H1 (cell line): ENCODE results near the gene CDR2L. TPM values are rescaled to one million over a fixed set of nuclear protein-coding genes. Genes with fewer than 3 reads are reported as not detected.

Experiments
- CHD1 ChIP-seq: IDR thresholded peaks from 2 replicates; pipeline ENCODE4 v1.6.1; 2012; ENCODE audit warnings: low read depth, low read length, improper control_type of control experiment
- CREB1 ChIP-seq: IDR thresholded peaks from 2 replicates; pipeline ENCODE4 v1.6.1; 2012; ENCODE audit warnings: inconsistent platforms
- EGR1 ChIP-seq: IDR thresholded peaks from 2 replicates; pipeline ENCODE4 v1.6.1; 2011; ENCODE audit warnings: low read depth, low read length, borderline replicate concordance
- EP300 ChIP-seq, 2 experiments: IDR thresholded peaks; 1 replicate in 1 of 2; 2 replicates in 1 of 2; pipeline ENCODE4 v1.6.1; 2011 to 2012; ENCODE audit warnings: low read depth in 2 of 2, low read length in 2 of 2, mild to moderate bottlenecking in 2 of 2, borderline replicate concordance in 1 of 2, inconsistent platforms in 1 of 2, moderate library complexity in 1 of 2
- KDM4A ChIP-seq: IDR thresholded peaks from one replicate; pipeline ENCODE4 v1.7.1; 2012; ENCODE audit warnings: low read depth, mild to moderate bottlenecking, moderate library complexity, low read length, inconsistent platforms; ENCODE audit not compliant: severe bottlenecking
- NANOG ChIP-seq: IDR thresholded peaks from 2 replicates; pipeline ENCODE4 v1.6.1; 2011; ENCODE audit warnings: low read length, low read depth, mild to moderate bottlenecking, inconsistent platforms; ENCODE audit not compliant: insufficient read depth, poor library complexity, severe bottlenecking
- PHF8 ChIP-seq: fragments of 200-600 bp; sonication (generic); conservative IDR thresholded peaks from 2 replicates; pipeline ENCODE4 v1.7.1; 2012; ENCODE audit warnings: low read depth, mild to moderate bottlenecking, inconsistent platforms, low read length, moderate library complexity
- POLR2A ChIP-seq, 2 experiments: IDR thresholded peaks; 1 replicate in 1 of 2; 2 replicates in 1 of 2; pipeline ENCODE4 v1.6.1; 2011; ENCODE audit warnings: low read depth in 2 of 2, low read length in 2 of 2, mild to moderate bottlenecking in 2 of 2; ENCODE audit errors: control extremely low read depth in 1 of 2
- RBBP5 ChIP-seq: IDR thresholded peaks from 2 replicates; pipeline ENCODE4 v1.7.1; 2012; ENCODE audit warnings: low read depth, mild to moderate bottlenecking, inconsistent platforms, low read length, moderate library complexity, borderline replicate concordance
- RXRA ChIP-seq: IDR thresholded peaks from 2 replicates; pipeline ENCODE4 v1.6.1; 2011; ENCODE audit warnings: low read depth, mild to moderate bottlenecking, low read length, moderate library complexity; ENCODE audit not compliant: insufficient read depth
- SIX5 ChIP-seq: IDR thresholded peaks from 2 replicates; pipeline ENCODE4 v1.6.1; 2011; ENCODE audit warnings: mild to moderate bottlenecking, low read depth, low read length
- SP2 ChIP-seq: IDR thresholded peaks from 2 replicates; pipeline ENCODE4 v1.6.1; 2012; ENCODE audit warnings: mild to moderate bottlenecking, low read length, inconsistent platforms
- SP4 ChIP-seq: IDR thresholded peaks from 2 replicates; pipeline ENCODE4 v1.6.1; 2012; ENCODE audit warnings: low read length, inconsistent platforms
- SUZ12 ChIP-seq: fragments of 200-600 bp; sonication (generic); IDR thresholded peaks from 2 replicates; pipeline ENCODE4 v1.6.1; 2012; ENCODE audit warnings: mild to moderate bottlenecking, inconsistent platforms, low read length, moderate library complexity, mixed read lengths
- YY1 ChIP-seq: IDR thresholded peaks from 2 replicates; pipeline ENCODE4 v1.6.1; 2011; ENCODE audit warnings: low read depth, mild to moderate bottlenecking, low read length
- polyA plus RNA-seq, 7 experiments: library from polyadenylated mRNA; depleted of rRNA in 3 of 7; stranded (reverse) in 5 of 7; unstranded in 2 of 7; fragments of >200 nt in 5 of 7; fragments of 200-250 nt in 2 of 7; gene quantifications; 1 replicate in 5 of 7; 2 replicates in 1 of 7; 4 replicates in 1 of 7; pipeline versions ENCODE4 v1.2.1 to v1.2.3, GENCODE V29; 2011 to 2013; ENCODE audit warnings: missing spikeins in 2 of 7, mixed read lengths in 2 of 7
- total RNA-seq: library from RNA; stranded (reverse); fragmentation: NEBNext Ultra II Directional; extraction: Animal tissue kit (Norgen Biotek cat#: 25700); gene quantifications from 2 replicates; pipeline ENCODE4 v1.2.1, GENCODE V29; 2021
- TF ChIP-seq, protein P1 (sequence below): IDR thresholded peaks from 2 replicates; pipeline ENCODE4 v1.6.1; 2012; ENCODE audit warnings: inconsistent platforms
- TF ChIP-seq, protein P2 (sequence below): IDR thresholded peaks from 2 replicates; pipeline ENCODE4 v1.6.1; 2011; ENCODE audit warnings: low read depth, mild to moderate bottlenecking, low read length; ENCODE audit not compliant: insufficient read depth
- TF ChIP-seq, protein P3 (sequence below): IDR thresholded peaks from 2 replicates; pipeline ENCODE4 v1.6.1; 2012; ENCODE audit warnings: inconsistent platforms

Gene CDR2L
- total and polyA plus RNA-seq, 2 of the 8 experiments (the other 6 are each of a cell fraction or from before 2014, with no cell fraction given): 20.4 to 38.1 TPM

DNA sequence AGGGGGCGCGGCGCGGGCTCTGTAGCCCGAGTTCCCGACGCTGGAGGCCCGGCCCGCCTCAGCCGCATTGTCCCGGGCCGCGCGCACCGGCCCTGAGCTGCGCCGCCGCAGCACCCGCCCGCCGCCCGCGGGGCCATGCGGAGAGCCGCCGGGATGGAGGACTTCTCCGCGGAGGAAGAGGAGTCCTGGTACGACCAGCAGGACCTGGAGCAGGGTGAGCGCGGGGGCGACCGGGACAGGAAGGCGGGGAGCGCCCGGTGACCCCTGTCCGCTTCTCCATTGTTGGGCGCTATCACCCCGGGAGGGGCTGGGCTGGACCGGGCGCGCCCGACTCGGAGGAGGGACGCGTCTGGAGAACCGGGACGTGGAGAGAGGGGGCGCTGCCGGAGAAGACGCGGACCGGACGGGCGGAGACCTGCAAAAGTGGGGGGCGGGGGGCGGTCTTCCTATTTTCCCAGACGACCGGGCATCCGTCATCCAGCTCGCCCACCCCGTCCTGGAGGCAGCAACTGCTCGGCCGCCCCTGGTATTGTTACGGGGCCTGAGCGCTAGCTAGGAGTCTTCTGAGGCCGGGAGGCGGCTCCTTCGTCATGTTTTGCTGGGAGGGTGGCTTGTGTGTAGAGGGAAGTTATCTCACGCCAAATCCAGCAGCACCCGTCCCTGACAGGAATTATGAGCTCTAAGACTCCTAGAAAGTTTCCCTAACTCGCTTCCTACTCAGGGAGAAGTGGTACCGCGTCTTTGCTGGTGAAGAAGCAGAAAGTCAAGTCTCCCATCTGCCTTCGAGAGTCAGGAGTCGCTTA, 678 bp downstream of the CDR2L start (continued):
- TF ChIP-seq EP300 (IDR thresholded peaks at IDR 0.05; ENCODE audit: borderline replicate concordance in 1 of 2, low read depth in 2 of 2, low read length in 2 of 2) (no peak), SUZ12 (no peak), PHF8 (peak; percentile 55; the same call in 1 of the 2 replicates), NANOG (no peak), CREB1 (peak; percentile 48), SIX5 (no peak), CHD1 (no peak), SP2 (no peak), RBBP5 (no peak), EGR1 (0 out of 2 replicates have a peak, but pooled peaks have one; percentile 22), YY1 (no peak), SP4 (no peak; the same call in 1 of the 2 replicates), KDM4A (no peak), POLR2A (IDR thresholded peaks at IDR 0.05; ENCODE audit: control extremely low read depth in 1 of 2, low read depth in 2 of 2, low read length in 2 of 2) (peak in 1 of 2 experiments; percentile 14; a peak in 1 of 3 replicates), RXRA (no peak)
- TF ChIP-seq, protein P1, sequence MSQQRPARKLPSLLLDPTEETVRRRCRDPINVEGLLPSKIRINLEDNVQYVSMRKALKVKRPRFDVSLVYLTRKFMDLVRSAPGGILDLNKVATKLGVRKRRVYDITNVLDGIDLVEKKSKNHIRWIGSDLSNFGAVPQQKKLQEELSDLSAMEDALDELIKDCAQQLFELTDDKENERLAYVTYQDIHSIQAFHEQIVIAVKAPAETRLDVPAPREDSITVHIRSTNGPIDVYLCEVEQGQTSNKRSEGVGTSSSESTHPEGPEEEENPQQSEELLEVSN: no peak
- TF ChIP-seq, protein P2, sequence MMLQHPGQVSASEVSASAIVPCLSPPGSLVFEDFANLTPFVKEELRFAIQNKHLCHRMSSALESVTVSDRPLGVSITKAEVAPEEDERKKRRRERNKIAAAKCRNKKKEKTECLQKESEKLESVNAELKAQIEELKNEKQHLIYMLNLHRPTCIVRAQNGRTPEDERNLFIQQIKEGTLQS: no peak
- TF ChIP-seq, protein P3, sequence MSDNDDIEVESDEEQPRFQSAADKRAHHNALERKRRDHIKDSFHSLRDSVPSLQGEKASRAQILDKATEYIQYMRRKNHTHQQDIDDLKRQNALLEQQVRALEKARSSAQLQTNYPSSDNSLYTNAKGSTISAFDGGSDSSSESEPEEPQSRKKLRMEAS: no peak
